PC-9 (cell line): Measurements from ENCODE around the gene KLHDC8B.

Experiments
- EZH2 ChIP-seq: fragments of 200-600 bp; sonication (generic); IDR thresholded peaks from 2 replicates; pipeline ENCODE4 v1.8.0; 2017; ENCODE audit warnings: antibody characterized with exemption, low read depth
- TF ChIP-seq, protein P1 (sequence below): fragments of 200-600 bp; sonication (generic); conservative IDR thresholded peaks from 2 replicates; pipeline ENCODE4 v1.6.1; 2017; ENCODE audit warnings: mixed run types, antibody characterized with exemption, mild to moderate bottlenecking, moderate library complexity

GRCh38 chr3:49164983-49165720 is 6.2 kb upstream of the KLHDC8B start:
- TF ChIP-seq, protein P1, sequence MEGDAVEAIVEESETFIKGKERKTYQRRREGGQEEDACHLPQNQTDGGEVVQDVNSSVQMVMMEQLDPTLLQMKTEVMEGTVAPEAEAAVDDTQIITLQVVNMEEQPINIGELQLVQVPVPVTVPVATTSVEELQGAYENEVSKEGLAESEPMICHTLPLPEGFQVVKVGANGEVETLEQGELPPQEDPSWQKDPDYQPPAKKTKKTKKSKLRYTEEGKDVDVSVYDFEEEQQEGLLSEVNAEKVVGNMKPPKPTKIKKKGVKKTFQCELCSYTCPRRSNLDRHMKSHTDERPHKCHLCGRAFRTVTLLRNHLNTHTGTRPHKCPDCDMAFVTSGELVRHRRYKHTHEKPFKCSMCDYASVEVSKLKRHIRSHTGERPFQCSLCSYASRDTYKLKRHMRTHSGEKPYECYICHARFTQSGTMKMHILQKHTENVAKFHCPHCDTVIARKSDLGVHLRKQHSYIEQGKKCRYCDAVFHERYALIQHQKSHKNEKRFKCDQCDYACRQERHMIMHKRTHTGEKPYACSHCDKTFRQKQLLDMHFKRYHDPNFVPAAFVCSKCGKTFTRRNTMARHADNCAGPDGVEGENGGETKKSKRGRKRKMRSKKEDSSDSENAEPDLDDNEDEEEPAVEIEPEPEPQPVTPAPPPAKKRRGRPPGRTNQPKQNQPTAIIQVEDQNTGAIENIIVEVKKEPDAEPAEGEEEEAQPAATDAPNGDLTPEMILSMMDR: no peak
- no peak for TF ChIP-seq EZH2
